ENCODE data around the gene PRSS27. TPM values are rescaled to one million over a fixed set of nuclear protein-coding genes. Genes with fewer than 3 reads are reported as not detected.
"Not testable (repeated sequence)": the region's sequence is repeated elsewhere in the genome, so short reads cannot be mapped to it uniquely, and the experiment has no call there.

Gene PRSS27
- total RNA-seq, 1 donor from 2014 or later = 1.1 TPM

GRCh38 chr16:2728034-2728433, 8.0 kb upstream of the PRSS27 start:
- no peak for DNase-seq (ENCODE audit: extremely low read depth, low read depth, low spot score)

GRCh38 chr16:2726923-2727322, 6.9 kb upstream of the PRSS27 start:
- no peak for DNase-seq (ENCODE audit: extremely low read depth, low read depth, low spot score)

GRCh38 chr16:2724816-2725348, 4.9 kb upstream of the PRSS27 start:
- DNase-seq (ENCODE audit: extremely low read depth, low read depth, low spot score) = no peak

GRCh38 chr16:2724088-2724676, 4.2 kb upstream of the PRSS27 start:
- DNase-seq (ENCODE audit: extremely low read depth, low read depth, low spot score) = no peak

GRCh38 chr16:2721634-2722173, 1.7 kb upstream of the PRSS27 start:
- not testable (repeated sequence) for DNase-seq (ENCODE audit: extremely low read depth, low read depth, low spot score)

GRCh38 chr16:2720719-2721633, 952 bp upstream of the PRSS27 start:
- no peak for DNase-seq (ENCODE audit: extremely low read depth, low read depth, low spot score)

GRCh38 chr16:2719328-2720063, 528 bp downstream of the PRSS27 start:
- DNase-seq (ENCODE audit: extremely low read depth, low read depth, low spot score) = no peak

- no peak for DNase-seq (ENCODE audit: extremely low read depth, low read depth, low spot score)
Measured at GRCh38 chr16:2717383-2718263, 2.4 kb downstream of the PRSS27 start.

- DNase-seq (ENCODE audit: extremely low read depth, low read depth, low spot score) = no peak
Measured at GRCh38 chr16:2716948-2717347, 3.1 kb downstream of the PRSS27 start.

GRCh38 chr16:2715966-2716885, 3.8 kb downstream of the PRSS27 start:
- no peak for DNase-seq (ENCODE audit: extremely low read depth, low read depth, low spot score)

GRCh38 chr16:2715519-2715918, 4.5 kb downstream of the PRSS27 start:
- no peak for DNase-seq (ENCODE audit: extremely low read depth, low read depth, low spot score)

GRCh38 chr16:2715064-2715463, 5.0 kb downstream of the PRSS27 start:
- DNase-seq (ENCODE audit: extremely low read depth, low read depth, low spot score) = no peak

GRCh38 chr16:2713985-2714774, 5.8 kb downstream of the PRSS27 start:
- no peak for DNase-seq (ENCODE audit: extremely low read depth, low read depth, low spot score)

- no peak for DNase-seq (ENCODE audit: extremely low read depth, low read depth, low spot score)
Measured at GRCh38 chr16:2713523-2713922, 6.5 kb downstream of the PRSS27 start.

GRCh38 chr16:2712546-2712945, 7.5 kb downstream of the PRSS27 start:
- DNase-seq (ENCODE audit: extremely low read depth, low read depth, low spot score) = no peak

GRCh38 chr16:2712063-2712441, 8.0 kb downstream of the PRSS27 start:
- DNase-seq (ENCODE audit: extremely low read depth, low read depth, low spot score) = no peak

- DNase-seq (ENCODE audit: extremely low read depth, low read depth, low spot score) = no peak
Measured at GRCh38 chr16:2711370-2712062, 8.5 kb downstream of the PRSS27 start.
